Measurements from ENCODE around the gene CAAP1. TPM values are rescaled to one million over a fixed set of nuclear protein-coding genes. Genes with fewer than 3 reads are reported as not detected.

The CAAP1 gene
- total RNA-seq, 1 experiment from 2014 or later: 30.5 TPM

- Histone ChIP-seq H2BK15ac (ENCODE audit: low read depth, low read length) (no peak overlapping the region), H3K56ac (ENCODE audit: insufficient read length, low read depth, low read length) (no peak overlapping the region), H3K9me3 (ENCODE audit: control insufficient read depth, low read depth, low read length) (no peaks in the 10 kb centered on the region), H3K23ac (ENCODE audit: insufficient read length, low read depth, low read length) (no peak overlapping the region), H3K4me1 (ENCODE audit: insufficient read depth, low read length) (no peaks in the 10 kb centered on the region), H3K27ac (ENCODE audit: insufficient read length, low read depth, low read length) (no peak overlapping the region), H4K91ac (ENCODE audit: insufficient read length, low read depth, low read length) (no peak overlapping the region), H2AFZ (ENCODE audit: low read length) (no peak overlapping the region), H2AK5ac (ENCODE audit: insufficient read length, low read length) (no peak overlapping the region), H3T11ph (ENCODE audit: low read length) (no peak overlapping the region), H2BK5ac (ENCODE audit: insufficient read length, low read length) (no peak overlapping the region), H3K23me2 (ENCODE audit: insufficient read length, low read depth, low read length, poor library complexity, severe bottlenecking) (no peaks in the 10 kb centered on the region), H3K14ac (ENCODE audit: insufficient read depth, low read length) (no peak overlapping the region), H2BK120ac (ENCODE audit: low read depth, low read length, poor library complexity, severe bottlenecking) (no peak overlapping the region), H3K4me2 (ENCODE audit: insufficient read depth, insufficient read length, low read length) (no peak overlapping the region), H4K20me1 (ENCODE audit: control insufficient read depth, insufficient read depth, insufficient read length) (no peaks in the 10 kb centered on the region), H2BK12ac (ENCODE audit: insufficient read length, low read depth, low read length) (no peak overlapping the region), H3K9ac (ENCODE audit: extremely low read depth, insufficient read length, low read length) (no peak overlapping the region), H3K79me1 (ENCODE audit: insufficient read depth, low read depth, low read length, poor library complexity, severe bottlenecking) (no peaks in the 10 kb centered on the region), H3K18ac (ENCODE audit: insufficient read length, low read depth, low read length) (no peak overlapping the region), H4K5ac (ENCODE audit: insufficient read length, low read depth, low read length) (no peak overlapping the region), H3K27me3 (ENCODE audit: insufficient read depth, low read length) (no peaks in the 10 kb centered on the region), H3K4ac (ENCODE audit: low read depth, low read length) (no peak overlapping the region), H4K8ac (replicated peaks; ENCODE audit: insufficient read length, low read depth, low read length) (no peak overlapping the region), H2BK20ac (ENCODE audit: low read depth, low read length, poor library complexity, severe bottlenecking) (no peak overlapping the region), H3K79me2 (ENCODE audit: insufficient read depth, low read length) (no peaks in the 10 kb centered on the region)
- peaks cover 3 to 7% of the 10 kb centered on the region in 2 experiments; a peak in 3 of 5 replicates for H3K9me3 Mint-ChIP-seq
- no peaks in the 10 kb centered on the region for H3K4me1 Mint-ChIP-seq
- TF ChIP-seq CTCF (conservative IDR thresholded peaks at IDR 0.05): no peak
- DNase-seq: no peak
- no peaks in the 10 kb centered on the region for H3K36me3 Mint-ChIP-seq (ENCODE audit: insufficient read depth in 1 of 3, low read depth in 3 of 3)
- H3K27me3 Mint-ChIP-seq (ENCODE audit: low read depth): no peaks in the 10 kb centered on the region
- no peak overlapping the region for H3K4me3 Mint-ChIP-seq
- no peak overlapping the region for H3K27ac Mint-ChIP-seq
- WGBS (ENCODE audit: extremely low coverage, insufficient read length, low lambda C conversion rate): no CpG with 5 or more reads among the region's 2 CpGs
Observed at GRCh38 chr9:26814799-26815198, 77.8 kb downstream of the CAAP1 start.
